HepG2 (cell line): ENCODE measurements around the gene PDE3A. TPM values are rescaled to one million over a fixed set of nuclear protein-coding genes. Genes with fewer than 3 reads are reported as not detected.

Source experiments
- ATAC-seq: fragments of 200-7000 bp; cut with Tn5 transposase; 3 replicates; pipeline ENCODE4 v1.9.1; 2020; ENCODE audit warnings: mild to moderate bottlenecking, moderate library complexity
- BruUV-seq: library from RNA; stranded (reverse); fragments of 400-500 nt; replicated peaks from 2 replicates; lab custom pipeline; 2021; lab: Mats Ljungman, UMichigan
- CTCF ChIA-PET: fragments of 300-600 bp; formaldehyde crosslinking; extraction: SDS; loops from one replicate; lab custom pipeline; 2021; ENCODE audit warnings: low total read pairs, inconsistent platforms, low intra/inter-chr PET ratio; lab: Yijun Ruan, JAX
- POLR2A ChIA-PET: fragments of 350-600 bp; sonication (Branson Sonifier 250); formaldehyde crosslinking; loops from one replicate; lab custom pipeline; 2020; ENCODE audit warnings: antibody characterized with exemption, inconsistent platforms; lab: Yijun Ruan, JAX
- DNase-seq: peaks from one replicate; pipeline ENCODE4 v3.0.0-alpha.2; 2015; ENCODE audit warnings: low spot score
- FAIRE-seq: peaks from 3 replicates; lab custom pipeline; 2011; peaks lifted over from hg19 to GRCh38; lab: Jason Lieb, UNC
- H2AFZ ChIP-seq: one replicate; pipeline ENCODE4 v1.6.1; 2011; ENCODE audit warnings: low read length, inconsistent platforms
- H3K27ac ChIP-seq: fragments of 300-600 bp; 3 replicates; pipeline ENCODE4 v1.8.0; 2011; ENCODE audit warnings: mixed run types, mild to moderate bottlenecking, mixed read lengths, low read length, inconsistent platforms; ENCODE audit not compliant: insufficient read depth; ENCODE audit errors: extremely low read length
- H3K27me3 ChIP-seq, 2 experiments: fragments of 200-600 bp in 1 of 2; 2 replicates in 1 of 2; 3 replicates in 1 of 2; pipeline versions ENCODE4 v1.6.0 to v1.8.0; 2011; ENCODE audit warnings: low read length in 2 of 2, mild to moderate bottlenecking in 2 of 2, moderate library complexity in 2 of 2, inconsistent platforms in 1 of 2; ENCODE audit not compliant: insufficient read depth in 2 of 2, control insufficient read depth in 1 of 2
- H3K36me3 ChIP-seq, 2 experiments: fragments of 200-600 bp in 1 of 2; replicated peaks in 1 of 2; 2 replicates in 1 of 2; 3 replicates in 1 of 2; pipeline versions ENCODE4 v1.5.1 to v1.8.0; 2011; ENCODE audit warnings: low read length in 2 of 2, inconsistent platforms in 1 of 2; ENCODE audit not compliant: insufficient read depth in 2 of 2, control insufficient read depth in 1 of 2
- H3K4me1 ChIP-seq: 2 replicates; pipeline ENCODE4 v1.5.1; 2012; ENCODE audit warnings: low read length, inconsistent platforms; ENCODE audit not compliant: insufficient read depth
- H3K4me2 ChIP-seq: 2 replicates; pipeline ENCODE4 v1.6.0; 2011; ENCODE audit warnings: low read depth, low read length, inconsistent platforms
- H3K4me3 ChIP-seq, 3 experiments: fragments of 200-600 bp in 1 of 3; sonication (generic), shearing (Covaris generic) in 1 of 3; replicated peaks in 1 of 3; 2 replicates each; pipeline ENCODE4 v1.5.1; 2011 to 2016; ENCODE audit warnings: low read length in 3 of 3, inconsistent platforms in 2 of 3, low read depth in 2 of 3, mild to moderate bottlenecking in 2 of 3, control low read depth in 1 of 3, mixed read lengths in 1 of 3; ENCODE audit not compliant: insufficient read depth in 1 of 3
- H3K79me2 ChIP-seq: one replicate; pipeline ENCODE4 v1.6.1; 2011; ENCODE audit warnings: low read length, inconsistent platforms; ENCODE audit not compliant: insufficient read depth
- H3K9ac ChIP-seq: 2 replicates; pipeline ENCODE4 v1.6.0; 2011; ENCODE audit warnings: mild to moderate bottlenecking, low read depth, low read length, inconsistent platforms; ENCODE audit not compliant: insufficient read depth
- H3K9me3 ChIP-seq: 2 replicates; pipeline ENCODE4 v1.5.1; 2012; ENCODE audit warnings: mild to moderate bottlenecking, low read length
- H4K20me1 ChIP-seq: 2 replicates; pipeline ENCODE4 v1.6.0; 2011; ENCODE audit warnings: inconsistent platforms, mild to moderate bottlenecking, low read length, moderate library complexity; ENCODE audit not compliant: insufficient read depth
- FOSL2 ChIP-seq: sonication (generic); formaldehyde crosslinking; IDR thresholded peaks from 2 replicates; pipeline ENCODE4 v1.4.0; 2020; ENCODE audit warnings: missing genetic modification reagents
- KDM3A ChIP-seq: IDR thresholded peaks from 2 replicates; pipeline ENCODE4 v1.6.1; 2018; ENCODE audit warnings: low read depth, missing compliant biosample characterization
- MIXL1 ChIP-seq: IDR thresholded peaks from 2 replicates; pipeline ENCODE4 v1.6.1; 2016
- TCF7L2 ChIP-seq: IDR thresholded peaks from 2 replicates; pipeline ENCODE4 v1.6.1; 2011; ENCODE audit warnings: mild to moderate bottlenecking, low read depth, low read length, moderate library complexity
- ZNF251 ChIP-seq: sonication (generic); formaldehyde crosslinking; IDR thresholded peaks from 2 replicates; pipeline ENCODE4 v1.9.0; 2021; ENCODE audit warnings: mild to moderate bottlenecking, missing genetic modification reagents
- ZNF574 ChIP-seq: sonication (generic); formaldehyde crosslinking; IDR thresholded peaks from 2 replicates; pipeline ENCODE4 v1.4.0; 2020; ENCODE audit warnings: missing genetic modification reagents
- ZNF652 ChIP-seq: IDR thresholded peaks from 2 replicates; pipeline ENCODE4 v1.6.1; 2016; ENCODE audit warnings: low read depth, borderline replicate concordance
- WGBS: methylation state at CpG from one replicate; pipeline ENCODE4 v1.1.6; 2017; ENCODE audit warnings: low lambda C conversion rate; 5-methylcytosine and 5-hydroxymethylcytosine counted together
- in situ Hi-C: cut with HindIII; loops from 2 replicates; pipeline ENCODE4 v1.10.0; 2017; ENCODE audit warnings: low pct_unique_long_range_greater_than_20kb; ENCODE audit not compliant: extremely low pct_ligation_motif_present
- intact Hi-C: fragments of 100-400 bp; cut with micrococcal nuclease; formaldehyde crosslinking; loops from one replicate; pipeline ENCODE4 v1.10.0; 2022; ENCODE audit not compliant: unreplicated experiment
- polyA plus RNA-seq, 8 experiments: library from polyadenylated mRNA; depleted of rRNA in 3 of 8; stranded (reverse) in 7 of 8; unstranded in 1 of 8; fragments of >200 nt; fragmentation: Illumina TruSeq in 4 of 8; extraction: Trizol in 4 of 8; gene quantifications; 2 replicates each; pipeline versions ENCODE4 v1.2.1 to v1.2.3, GENCODE V29; 2011 to 2016; ENCODE audit warnings: low read depth in 4 of 8, missing spikeins in 1 of 8, mixed read lengths in 1 of 8; ENCODE audit not compliant: insufficient read depth in 1 of 8
- total RNA-seq, 5 experiments: library from RNA; depleted of rRNA; stranded (reverse); fragments of >200 nt; fragmentation: Illumina TruSeq; extraction: Trizol; gene quantifications; 2 replicates each; pipeline ENCODE4 v1.2.3, GENCODE V29; 2016; ENCODE audit warnings: low read depth in 1 of 5
- TF ChIP-seq, protein P1 (sequence below): sonication (generic); formaldehyde crosslinking; IDR thresholded peaks from 2 replicates; pipeline ENCODE4 v1.5.0; 2020; ENCODE audit warnings: missing genetic modification reagents
- TF ChIP-seq, protein P2 (sequence below): sonication (generic); formaldehyde crosslinking; IDR thresholded peaks from 2 replicates; pipeline ENCODE4 v1.5.0; 2020; ENCODE audit warnings: mild to moderate bottlenecking, missing genetic modification reagents, borderline replicate concordance

Gene PDE3A
- total and polyA plus RNA-seq, 2 of the 13 experiments (the other 11 are each of a cell fraction or from before 2014, with no cell fraction given) = 0.77 to 1.5 TPM

GRCh38 chr12:20342111-20342510, 26.2 kb upstream of the PDE3A start:
- no peak for TF ChIP-seq ZNF251 (CRISPR knock-in tag)
- no peak for TF ChIP-seq ZNF652 (CRISPR knock-in tag)
- no peak for TF ChIP-seq KDM3A (CRISPR knock-in tag)
- TF ChIP-seq, all 625 proteins: peak for 0
- CTCF ChIA-PET = no interaction called here
- no peaks in the 10 kb centered on the region for H3K36me3 ChIP-seq
- no peak overlapping the region for H2AFZ ChIP-seq
- ATAC-seq = no peak
- no peak overlapping the region for H3K4me2 ChIP-seq
- H3K27ac ChIP-seq = no peak overlapping the region
- no peak for DNase-seq
- H3K27me3 ChIP-seq = no peaks in the 10 kb centered on the region
- H4K20me1 ChIP-seq = no peaks in the 10 kb centered on the region
- 32% methylated on average over 3 of the region's 3 CpGs for WGBS
- no peaks in the 10 kb centered on the region for H3K4me1 ChIP-seq
- intact Hi-C loops (no loop called here), in situ Hi-C loops (no loop called here)
- H3K9ac ChIP-seq = no peak overlapping the region
- no peak overlapping the region for H3K4me3 ChIP-seq
- POLR2A ChIA-PET = no interaction called here
- no peak for FAIRE-seq
- no peaks in the 10 kb centered on the region for H3K79me2 ChIP-seq
- no TSS peak for BruUV-seq
- H3K9me3 ChIP-seq = peaks cover 8% of the 10 kb centered on the region; the same call in 1 of the 2 replicates

DNA sequence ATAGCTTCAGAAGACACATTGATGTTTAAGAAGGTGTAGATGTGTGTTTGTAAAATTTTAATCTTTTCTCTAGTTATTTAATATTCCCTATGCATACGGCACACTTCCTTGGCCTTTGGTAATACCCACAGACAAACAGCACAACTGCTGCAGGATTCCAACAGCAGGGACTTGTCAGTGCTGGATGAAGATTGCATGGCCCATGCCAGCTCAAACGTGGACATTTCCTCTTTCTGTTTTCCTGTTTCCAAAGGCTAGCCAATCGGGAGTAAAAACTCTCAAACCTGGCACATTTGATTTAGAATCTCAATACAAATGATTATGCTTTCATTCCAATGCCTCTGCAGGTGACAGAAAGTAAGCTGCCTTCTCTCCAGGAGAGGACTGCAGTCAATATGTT, 22.5 kb upstream of the PDE3A start:
- 17% methylated on average over 3 of the region's 3 CpGs for WGBS
- H3K79me2 ChIP-seq = no peaks in the 10 kb centered on the region
- no peak overlapping the region for H3K27ac ChIP-seq
- CTCF ChIA-PET = no interaction called here
- intact Hi-C loops = no loop called here
- H3K9me3 ChIP-seq = no peaks in the 10 kb centered on the region
- H3K9ac ChIP-seq = no peak overlapping the region
- DNase-seq (no peak), FAIRE-seq (no peak), ATAC-seq (no peak)
- H3K4me1 ChIP-seq = no peaks in the 10 kb centered on the region
- H3K4me2 ChIP-seq = no peak overlapping the region
- in situ Hi-C loops = no loop called here
- no peak overlapping the region for H2AFZ ChIP-seq
- BruUV-seq = no TSS peak
- no peaks in the 10 kb centered on the region for H4K20me1 ChIP-seq
- H3K36me3 ChIP-seq = no peaks in the 10 kb centered on the region
- no peak overlapping the region for H3K4me3 ChIP-seq
- H3K27me3 ChIP-seq = no peaks in the 10 kb centered on the region
- POLR2A ChIA-PET = no interaction called here
- TF ChIP-seq ZNF574 (CRISPR knock-in tag) (no peak), FOSL2 (CRISPR knock-in tag) (no peak), TCF7L2 (no peak), MIXL1 (CRISPR knock-in tag) (no peak)
- TF ChIP-seq, protein P1, sequence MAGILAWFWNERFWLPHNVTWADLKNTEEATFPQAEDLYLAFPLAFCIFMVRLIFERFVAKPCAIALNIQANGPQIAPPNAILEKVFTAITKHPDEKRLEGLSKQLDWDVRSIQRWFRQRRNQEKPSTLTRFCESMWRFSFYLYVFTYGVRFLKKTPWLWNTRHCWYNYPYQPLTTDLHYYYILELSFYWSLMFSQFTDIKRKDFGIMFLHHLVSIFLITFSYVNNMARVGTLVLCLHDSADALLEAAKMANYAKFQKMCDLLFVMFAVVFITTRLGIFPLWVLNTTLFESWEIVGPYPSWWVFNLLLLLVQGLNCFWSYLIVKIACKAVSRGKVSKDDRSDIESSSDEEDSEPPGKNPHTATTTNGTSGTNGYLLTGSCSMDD (CRISPR knock-in tag) = no peak
- TF ChIP-seq, protein P2, sequence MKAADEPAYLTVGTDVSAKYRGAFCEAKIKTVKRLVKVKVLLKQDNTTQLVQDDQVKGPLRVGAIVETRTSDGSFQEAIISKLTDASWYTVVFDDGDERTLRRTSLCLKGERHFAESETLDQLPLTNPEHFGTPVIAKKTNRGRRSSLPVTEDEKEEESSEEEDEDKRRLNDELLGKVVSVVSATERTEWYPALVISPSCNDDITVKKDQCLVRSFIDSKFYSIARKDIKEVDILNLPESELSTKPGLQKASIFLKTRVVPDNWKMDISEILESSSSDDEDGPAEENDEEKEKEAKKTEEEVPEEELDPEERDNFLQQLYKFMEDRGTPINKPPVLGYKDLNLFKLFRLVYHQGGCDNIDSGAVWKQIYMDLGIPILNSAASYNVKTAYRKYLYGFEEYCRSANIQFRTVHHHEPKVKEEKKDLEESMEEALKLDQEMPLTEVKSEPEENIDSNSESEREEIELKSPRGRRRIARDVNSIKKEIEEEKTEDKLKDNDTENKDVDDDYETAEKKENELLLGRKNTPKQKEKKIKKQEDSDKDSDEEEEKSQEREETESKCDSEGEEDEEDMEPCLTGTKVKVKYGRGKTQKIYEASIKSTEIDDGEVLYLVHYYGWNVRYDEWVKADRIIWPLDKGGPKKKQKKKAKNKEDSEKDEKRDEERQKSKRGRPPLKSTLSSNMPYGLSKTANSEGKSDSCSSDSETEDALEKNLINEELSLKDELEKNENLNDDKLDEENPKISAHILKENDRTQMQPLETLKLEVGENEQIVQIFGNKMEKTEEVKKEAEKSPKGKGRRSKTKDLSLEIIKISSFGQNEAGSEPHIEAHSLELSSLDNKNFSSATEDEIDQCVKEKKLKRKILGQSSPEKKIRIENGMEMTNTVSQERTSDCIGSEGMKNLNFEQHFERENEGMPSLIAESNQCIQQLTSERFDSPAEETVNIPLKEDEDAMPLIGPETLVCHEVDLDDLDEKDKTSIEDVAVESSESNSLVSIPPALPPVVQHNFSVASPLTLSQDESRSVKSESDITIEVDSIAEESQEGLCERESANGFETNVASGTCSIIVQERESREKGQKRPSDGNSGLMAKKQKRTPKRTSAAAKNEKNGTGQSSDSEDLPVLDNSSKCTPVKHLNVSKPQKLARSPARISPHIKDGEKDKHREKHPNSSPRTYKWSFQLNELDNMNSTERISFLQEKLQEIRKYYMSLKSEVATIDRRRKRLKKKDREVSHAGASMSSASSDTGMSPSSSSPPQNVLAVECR = no peak
